Activated CD4-positive, alpha-beta T cell treated with anti-CD3 and anti-CD28 coated beads, Interleukin-2, Interleukin-6, amounts not matched to agents 100 ng/mL and 50 ng/mL, durations not matched to agents 16 hours and 8 hours (primary cell): ENCODE data around the gene TAAR1.
"Not testable (repeated sequence)": the region's sequence is repeated elsewhere in the genome, so short reads cannot be mapped to it uniquely, and the experiment has no call there.

ENCODE experiments used
- DNase-seq: peaks from one replicate; pipeline ENCODE4 v3.0.0-alpha.2; 2020

The TAAR1 gene

GRCh38 chr6:132659082-132659481 is at the start of gene TAAR1:
Gene TAAR1 (minus strand): TSS chr6:132659182. CDS start chr6:132646003, 13,179 bp downstream.
- DNase-seq: no peak

- DNase-seq: no peak
Measured at GRCh38 chr6:132708771-132709170, 49.8 kb upstream of the TAAR1 start.

GRCh38 chr6:132708002-132708401 is 49.0 kb upstream of the TAAR1 start:
- DNase-seq: no peak

DNA sequence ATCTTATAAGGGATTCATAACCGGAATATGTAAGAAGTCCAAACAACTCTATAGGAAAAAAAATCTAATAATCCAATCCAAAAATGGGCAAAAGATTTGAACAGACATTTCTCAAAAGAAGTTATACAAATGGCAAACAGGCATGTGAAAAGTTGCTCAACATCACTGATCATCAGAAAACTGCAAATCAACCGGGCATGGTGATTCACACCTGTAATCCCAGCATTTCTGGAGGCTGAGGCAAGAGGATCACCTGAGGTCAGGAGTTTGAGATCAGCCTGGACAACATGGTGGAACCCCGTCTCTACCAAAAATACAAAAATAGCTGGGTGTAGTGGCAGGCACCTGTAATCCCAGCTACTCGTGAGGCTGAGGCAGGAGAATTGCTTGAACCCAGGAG is 47.8 kb upstream of the TAAR1 start:
- not testable (repeated sequence) for DNase-seq

DNA sequence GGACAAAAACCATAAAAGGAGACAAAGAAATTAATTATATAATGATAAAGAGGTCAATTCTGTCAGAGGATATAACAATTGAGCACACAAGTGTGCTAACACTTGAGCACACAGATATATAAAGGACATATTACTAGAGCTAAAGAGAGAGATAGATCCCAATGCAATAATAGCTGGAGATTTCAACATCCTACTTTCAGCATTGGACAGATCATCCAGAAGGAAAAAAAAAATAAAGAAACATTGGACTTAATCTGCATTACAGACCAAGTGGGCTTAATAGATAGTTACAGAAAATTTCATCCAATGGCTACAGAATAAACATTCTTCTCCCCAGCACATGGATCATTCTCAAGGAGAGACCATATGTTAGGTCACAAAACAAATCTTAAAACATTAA is 45.0 kb upstream of the TAAR1 start:
- no peak for DNase-seq

DNA sequence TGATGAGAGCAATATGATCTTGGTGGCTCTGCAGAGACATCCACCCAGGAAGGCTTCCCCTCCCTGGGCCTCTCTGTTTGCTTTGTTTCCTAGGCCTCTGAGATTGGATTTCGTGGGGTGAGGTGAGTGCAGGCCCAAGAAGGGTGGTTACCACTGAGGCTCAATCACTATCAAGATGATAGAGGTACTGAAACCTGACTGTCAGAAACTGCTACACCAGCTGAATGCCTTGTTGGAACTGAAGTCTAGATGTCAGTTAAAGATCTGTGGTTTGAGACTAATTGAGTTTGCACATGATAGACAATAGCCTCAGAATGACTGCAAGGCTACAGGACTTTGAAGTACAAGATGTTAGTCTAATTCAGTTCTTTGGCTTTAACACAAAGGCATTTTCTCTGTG is 39.6 kb upstream of the TAAR1 start:
- peak; percentile 25 for DNase-seq

DNA sequence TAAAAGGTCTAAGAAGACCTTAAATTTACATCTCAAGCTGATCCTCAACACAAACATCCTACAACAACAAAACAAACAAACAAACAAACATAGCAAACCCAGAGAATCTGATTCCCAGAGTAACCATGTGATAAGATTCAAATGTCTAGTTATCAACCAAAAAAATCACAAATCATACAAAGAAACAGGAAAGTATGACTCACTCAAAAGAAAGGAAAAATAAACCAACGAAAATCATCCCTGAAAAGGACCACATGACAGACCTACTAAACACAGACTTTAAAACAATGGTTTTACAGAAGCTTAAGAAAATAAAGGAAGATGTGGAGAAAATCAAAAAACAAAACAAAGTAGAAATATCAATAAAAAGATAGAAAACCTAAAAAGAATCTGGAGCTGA is 36.8 kb upstream of the TAAR1 start:
- no peak for DNase-seq

- DNase-seq: no peak
Measured at GRCh38 chr6:132693478-132693877, 34.5 kb upstream of the TAAR1 start.

DNA sequence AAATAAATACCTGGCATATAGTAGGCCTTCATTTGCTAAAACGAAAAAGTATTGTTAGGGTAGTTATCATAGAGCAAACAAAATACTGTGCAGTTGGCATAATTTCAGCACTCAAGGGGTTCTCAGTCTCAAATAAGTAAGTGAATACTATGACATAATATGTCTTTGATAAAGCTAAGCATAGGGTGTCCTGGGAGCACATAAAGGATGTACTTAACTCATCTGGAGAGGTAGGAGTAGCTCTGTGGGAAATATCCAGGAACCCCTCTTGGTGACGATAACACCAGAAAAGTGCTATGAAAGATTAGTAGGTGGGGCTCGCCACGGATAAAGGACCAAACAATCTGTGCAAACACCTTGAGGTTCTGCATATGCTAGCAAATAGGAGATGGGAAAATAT is 31.7 kb upstream of the TAAR1 start:
- no peak for DNase-seq

- no peak for DNase-seq
Measured at GRCh38 chr6:132687306-132687705, 28.3 kb upstream of the TAAR1 start.

- no peak for DNase-seq
Measured at GRCh38 chr6:132686531-132686930, 27.5 kb upstream of the TAAR1 start.

DNA sequence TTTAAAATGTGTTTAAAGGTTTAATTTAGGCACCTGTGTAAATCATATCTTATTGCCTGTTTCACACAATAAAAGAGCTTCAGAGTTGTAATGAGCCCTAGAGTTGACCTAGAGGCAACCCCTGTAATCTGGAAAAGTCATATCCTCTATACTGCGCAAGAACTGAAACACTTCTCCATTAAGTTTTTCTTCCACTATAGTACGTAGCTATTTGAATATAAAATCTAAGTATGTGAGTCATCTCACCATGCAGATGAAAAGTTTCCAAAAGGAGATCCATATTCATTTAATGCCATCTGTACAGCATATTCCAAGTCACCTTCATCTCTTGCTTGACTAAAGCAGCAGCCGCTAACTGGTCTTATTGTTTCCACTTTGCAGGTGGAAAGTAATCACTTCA is 26.0 kb upstream of the TAAR1 start:
- DNase-seq: no peak

DNA sequence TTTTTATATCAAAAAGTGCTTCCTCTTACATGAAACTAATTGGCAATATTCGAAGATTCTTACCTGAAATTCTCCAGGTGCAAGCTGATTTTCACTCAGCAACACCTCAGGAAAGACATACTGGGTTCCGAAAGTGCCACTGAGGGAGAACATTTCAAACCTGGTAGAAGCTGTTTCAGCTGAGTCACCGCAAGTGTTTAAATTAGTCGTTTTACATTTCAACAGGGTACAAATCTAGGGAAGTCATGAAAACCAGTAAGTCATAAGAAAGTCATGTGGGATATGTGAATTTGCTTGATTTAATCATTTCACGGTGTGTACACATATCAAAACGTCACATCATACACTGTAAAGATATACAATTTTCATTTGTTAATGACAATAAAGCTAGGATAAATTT is 25.3 kb upstream of the TAAR1 start:
- DNase-seq: no peak

GRCh38 chr6:132683543-132683942 is 24.6 kb upstream of the TAAR1 start:
- no peak for DNase-seq

- DNase-seq: peak; percentile 14
Measured at GRCh38 chr6:132679094-132679493, 20.1 kb upstream of the TAAR1 start.

DNA sequence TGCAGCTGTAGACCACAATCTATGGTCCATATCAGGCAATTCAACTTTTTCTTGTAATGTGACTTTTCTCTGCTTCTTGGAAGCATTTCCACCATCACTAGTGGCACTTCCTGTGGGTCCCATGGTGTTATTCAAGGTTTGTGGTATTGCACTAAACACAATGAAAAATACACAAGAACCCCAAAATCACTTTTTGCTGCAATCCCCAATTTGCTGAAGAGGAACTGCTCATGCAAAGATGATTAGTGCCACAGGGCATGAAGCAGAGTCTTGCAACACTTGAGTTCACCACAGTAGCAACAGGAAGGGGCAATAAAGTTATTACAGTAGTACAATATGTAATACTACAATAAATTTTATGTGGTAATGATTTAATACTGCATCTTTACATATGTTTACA is 16.8 kb upstream of the TAAR1 start:
- peak; percentile 6 for DNase-seq

DNA sequence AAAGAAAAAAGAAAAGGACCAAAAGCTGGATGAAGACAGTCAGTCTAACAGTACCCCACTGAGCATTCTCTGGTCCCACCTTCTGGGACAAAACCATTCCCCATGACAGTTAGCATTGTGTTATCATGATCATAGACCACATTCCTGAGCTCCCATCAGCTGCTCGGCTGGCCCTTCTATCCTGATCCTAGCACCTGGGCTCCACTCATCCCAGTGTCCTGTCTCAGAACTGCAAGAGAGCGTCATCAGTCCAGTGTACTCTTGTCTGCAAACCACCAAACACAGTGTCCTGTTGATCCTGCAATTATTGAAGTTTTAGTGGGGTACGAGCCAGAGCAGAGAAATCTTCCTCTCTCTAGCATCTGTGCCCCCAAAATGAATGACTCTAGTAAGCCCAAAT is 16.0 kb upstream of the TAAR1 start:
- DNase-seq: no peak

DNA sequence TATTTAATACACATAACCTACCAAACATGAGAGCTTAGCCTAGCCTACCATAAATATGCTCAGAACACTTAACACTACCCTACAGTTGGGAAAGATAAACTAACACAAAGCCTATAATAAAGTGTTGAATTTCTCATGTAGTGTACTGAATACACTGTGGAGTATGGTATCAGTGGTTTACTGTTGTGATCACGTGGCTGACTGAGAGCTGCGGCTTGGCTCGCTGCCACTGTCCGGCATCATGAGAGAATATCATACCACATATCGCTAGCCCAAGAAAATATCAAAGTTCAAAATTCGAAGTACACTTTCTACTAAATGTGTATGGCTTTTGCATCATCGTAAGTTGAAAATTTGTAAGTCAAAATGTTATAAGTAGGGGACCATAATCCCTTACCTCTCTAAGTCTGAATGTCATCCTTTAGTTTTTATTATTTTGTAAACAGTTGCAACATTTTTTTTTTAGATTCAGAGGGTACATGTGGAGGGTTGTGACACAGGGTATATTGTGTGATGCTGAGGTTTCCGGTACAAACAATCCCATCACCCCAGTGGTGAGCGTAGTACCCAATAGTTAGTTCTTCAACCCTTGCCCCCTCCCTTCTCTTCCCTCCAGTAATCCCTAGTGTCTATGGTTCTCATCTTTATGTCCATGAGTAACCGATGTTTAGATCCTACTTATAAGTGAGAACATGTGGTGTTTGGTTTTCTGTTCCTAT is 14.6 kb upstream of the TAAR1 start:
- DNase-seq: no peak

GRCh38 chr6:132671295-132671694 is 12.3 kb upstream of the TAAR1 start:
- DNase-seq: no peak

DNA sequence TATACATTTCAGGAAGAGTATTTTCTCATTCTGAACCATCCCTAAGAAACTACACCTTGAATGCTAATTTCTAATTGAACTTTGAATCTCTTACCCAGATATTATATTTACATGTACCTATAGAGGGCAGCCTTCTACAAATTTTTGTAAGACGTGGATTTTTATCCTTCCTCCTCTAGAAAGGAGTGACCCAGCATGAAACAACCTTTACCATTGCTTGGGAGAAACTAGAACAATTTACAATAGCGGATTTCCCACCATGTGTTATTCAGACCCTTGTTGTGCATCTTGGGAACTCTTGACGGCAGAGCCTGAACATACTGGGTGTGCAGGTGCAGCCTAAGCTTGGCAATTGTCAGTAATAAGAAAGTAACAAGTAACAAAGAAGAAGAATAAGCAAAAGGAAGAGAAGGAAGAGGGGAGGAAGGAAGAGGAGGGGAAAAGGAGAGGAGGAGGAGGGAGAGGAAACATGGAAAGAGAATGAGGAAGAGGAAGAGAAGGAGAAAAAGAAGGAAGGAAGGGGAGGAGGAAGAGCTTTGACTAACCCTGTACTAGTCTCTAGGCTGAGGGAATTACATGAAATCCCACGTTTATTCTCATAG is 10.8 kb upstream of the TAAR1 start:
- DNase-seq: peak; percentile 55

DNA sequence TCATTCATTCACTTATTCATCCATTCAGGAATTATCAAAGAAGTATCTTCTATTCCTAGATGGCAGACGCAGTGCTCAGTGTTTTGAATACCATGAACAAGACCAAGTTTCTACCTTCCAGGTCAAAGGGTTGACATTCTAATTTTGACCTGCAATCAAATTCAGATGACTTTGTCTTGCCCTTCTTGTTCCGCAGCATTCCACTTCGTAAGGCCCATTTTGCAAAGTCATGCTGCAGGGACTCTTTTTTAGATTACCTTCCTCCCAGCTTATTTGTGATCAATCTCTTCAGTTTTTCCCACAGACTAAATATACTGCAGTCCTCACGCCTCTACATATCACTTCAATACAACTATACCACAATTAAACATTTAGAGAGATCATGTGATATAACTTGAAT is 7.1 kb upstream of the TAAR1 start:
- DNase-seq: no peak

GRCh38 chr6:132664309-132665034 is 5.5 kb upstream of the TAAR1 start:
- DNase-seq: no peak

GRCh38 chr6:132663661-132664060 is 4.7 kb upstream of the TAAR1 start:
- no peak for DNase-seq

GRCh38 chr6:132661906-132662305 is 2.9 kb upstream of the TAAR1 start:
- no peak for DNase-seq
